K562 (cell line): ENCODE measurements around the gene CCDC92. TPM values are rescaled to one million over a fixed set of nuclear protein-coding genes. Genes with fewer than 3 reads are reported as not detected.

Source experiments
- ATAC-seq: fragments of 200-7000 bp; cut with Tn5 transposase; 3 replicates; pipeline ENCODE4 v1.9.1; 2020; ENCODE audit warnings: moderate library complexity
- BruUV-seq: library from RNA; stranded (reverse); fragments of 400-500 nt; replicated peaks from 2 replicates; lab custom pipeline; 2021; lab: Mats Ljungman, UMichigan
- CTCF ChIA-PET: fragments of 300-600 bp; formaldehyde crosslinking; extraction: SDS; loops from one replicate; lab custom pipeline; 2021; ENCODE audit warnings: low intra/inter-chr PET ratio; lab: Yijun Ruan, JAX
- POLR2A ChIA-PET: fragments of 300-600, 350-650 bp; sonication (Branson Sonifier 250); formaldehyde crosslinking; extraction: SDS; loops from one replicate; lab custom pipeline; 2021; ENCODE audit warnings: antibody characterized with exemption, inconsistent platforms; lab: Yijun Ruan, JAX
- DNase-seq, 4 experiments: peaks; one replicate each; pipeline versions ENCODE4 v3.0.0 to v3.0.0-alpha.2; 2011 to 2018; ENCODE audit warnings: low spot score in 3 of 4, mixed read lengths in 3 of 4; ENCODE audit errors: extremely low read depth in 1 of 4
- FAIRE-seq: peaks from 2 replicates; lab custom pipeline; 2011; peaks lifted over from hg19 to GRCh38; lab: Jason Lieb, UNC
- H2AFZ ChIP-seq: 2 replicates; pipeline ENCODE4 v1.6.0; 2011; ENCODE audit warnings: low read depth, low read length, control low read depth, inconsistent platforms
- H3K27ac ChIP-seq: fragments of 200-600 bp; 3 replicates; pipeline ENCODE4 v1.8.0; 2011; ENCODE audit warnings: low read depth, mild to moderate bottlenecking, control low read depth, inconsistent platforms, low read length, moderate library complexity, mixed read lengths; ENCODE audit errors: extremely low read depth
- H3K27me3 ChIP-seq, 2 experiments: fragments of 300-600 bp in 1 of 2; 2 replicates in 1 of 2; 3 replicates in 1 of 2; pipeline versions ENCODE4 v1.6.0 to v1.8.0; 2011; ENCODE audit warnings: inconsistent platforms in 2 of 2, low read length in 2 of 2, mild to moderate bottlenecking in 1 of 2, mixed read lengths in 1 of 2, moderate library complexity in 1 of 2; ENCODE audit not compliant: control insufficient read depth in 2 of 2, insufficient read depth in 2 of 2
- H3K36me3 ChIP-seq: fragments of 300-600 bp; 3 replicates; pipeline ENCODE4 v1.8.0; 2011; ENCODE audit warnings: mild to moderate bottlenecking, low read length, inconsistent platforms; ENCODE audit not compliant: control insufficient read depth, insufficient read depth
- H3K4me1 ChIP-seq, 2 experiments: fragments of 200-600 bp in 1 of 2; replicated peaks in 1 of 2; 2 replicates in 1 of 2; 3 replicates in 1 of 2; pipeline versions ENCODE4 v1.5.1 to v1.8.0; 2011; ENCODE audit warnings: inconsistent platforms in 2 of 2, low read length in 2 of 2, mild to moderate bottlenecking in 1 of 2, mixed read lengths in 1 of 2, moderate library complexity in 1 of 2; ENCODE audit not compliant: control insufficient read depth in 2 of 2, insufficient read depth in 2 of 2
- H3K4me2 ChIP-seq: 2 replicates; pipeline ENCODE4 v1.6.1; 2011; ENCODE audit warnings: low read length, control low read depth, inconsistent platforms, mixed read lengths; ENCODE audit not compliant: insufficient read depth
- H3K4me3 ChIP-seq: fragments of 200-600 bp; sonication (generic), shearing (Covaris generic); 2 replicates; pipeline ENCODE4 v1.5.1; 2016; ENCODE audit warnings: control low read depth, inconsistent platforms
- H3K79me2 ChIP-seq: fragments of 200-600 bp; 3 replicates; pipeline ENCODE4 v1.8.0; 2011; ENCODE audit warnings: low read length, inconsistent platforms; ENCODE audit not compliant: control insufficient read depth, insufficient read depth
- H3K9ac ChIP-seq, 2 experiments: 2 replicates each; pipeline versions ENCODE4 v1.6.0 to v1.6.1; 2011; ENCODE audit warnings: low read depth in 2 of 2, low read length in 2 of 2, control low read depth in 1 of 2, inconsistent platforms in 1 of 2, mild to moderate bottlenecking in 1 of 2, mixed read lengths in 1 of 2; ENCODE audit not compliant: insufficient read depth in 1 of 2
- H3K9me1 ChIP-seq: one replicate; pipeline ENCODE4 v1.6.0; 2011; ENCODE audit warnings: inconsistent platforms, mild to moderate bottlenecking, low read length, moderate library complexity; ENCODE audit not compliant: control insufficient read depth, insufficient read depth
- H3K9me3 ChIP-seq: replicated peaks from 2 replicates; pipeline ENCODE4 v1.5.1; 2011; ENCODE audit warnings: low read depth, low read length, inconsistent platforms; ENCODE audit not compliant: control insufficient read depth, insufficient read depth
- H4K20me1 ChIP-seq: replicated peaks from 2 replicates; pipeline ENCODE4 v1.6.1; 2011; ENCODE audit warnings: low read length, inconsistent platforms, mixed read lengths; ENCODE audit not compliant: control insufficient read depth, insufficient read depth
- EGR1 ChIP-seq: fragments of 450-650 bp; conservative IDR thresholded peaks from 2 replicates; pipeline ENCODE4 v1.6.1; 2017; ENCODE audit warnings: mild to moderate bottlenecking
- HDAC3 ChIP-seq: fragments of 450-650 bp; IDR thresholded peaks from 2 replicates; pipeline ENCODE4 v1.6.1; 2018; ENCODE audit warnings: borderline replicate concordance, mild to moderate bottlenecking, moderate library complexity; ENCODE audit not compliant: partially characterized antibody
- NFATC3 ChIP-seq: fragments of 450-650 bp; IDR thresholded peaks from 2 replicates; pipeline ENCODE4 v1.6.1; 2017; ENCODE audit warnings: mild to moderate bottlenecking
- ZNF133 ChIP-seq: fragments of 250-450 bp; sonication (Bioruptor Pico); IDR thresholded peaks from 2 replicates; pipeline ENCODE4 v1.4.0; 2020; ENCODE audit warnings: mild to moderate bottlenecking
- ZNF24 ChIP-seq: fragments of 450-650 bp; IDR thresholded peaks from 2 replicates; pipeline ENCODE4 v1.6.1; 2016
- ZNF282 ChIP-seq: sonication (generic); formaldehyde crosslinking; IDR thresholded peaks from 2 replicates; pipeline ENCODE4 v1.8.1; 2023; ENCODE audit warnings: missing genetic modification reagents
- ZNF583 ChIP-seq: fragments of 250-450 bp; sonication (Bioruptor Pico); IDR thresholded peaks from 2 replicates; pipeline ENCODE4 v1.4.0; 2020
- ZNF77 ChIP-seq: fragments of 250-450 bp; sonication (Bioruptor Pico); IDR thresholded peaks from 2 replicates; pipeline ENCODE4 v1.5.0; 2020
- WGBS: fragments of 100-300 bp; shearing (Covaris generic); methylation state at CpG from one replicate; pipeline ENCODE4 v1.1.6; 2016; ENCODE audit warnings: low coverage, mixed read lengths; ENCODE audit not compliant: insufficient coverage; ENCODE audit errors: missing lambda C conversion rate; 5-methylcytosine and 5-hydroxymethylcytosine counted together
- in situ Hi-C: fragments of 300-500 bp; cut with MboI; formaldehyde crosslinking; loops from 4 replicates; pipeline ENCODE4 v1.15.0; 2018; ENCODE audit warnings: inconsistent platforms, mixed read lengths
- intact Hi-C: fragments of 100-400 bp; cut with micrococcal nuclease; formaldehyde crosslinking; loops from 2 replicates; pipeline ENCODE4 v1.14.2; 2022
- polyA plus RNA-seq, 8 experiments: library from polyadenylated mRNA; depleted of rRNA in 4 of 8; stranded (reverse) in 5 of 8; unstranded in 3 of 8; fragments of >200 nt; fragmentation: Nextera tagmentation in 2 of 8; fragmentation: Illumina TruSeq in 1 of 8; extraction: Ambion mirVana in 2 of 8; extraction: Trizol in 1 of 8; gene quantifications; 2 replicates each; pipeline versions ENCODE4 v1.2.1 to v1.2.3, GENCODE V29; 2011 to 2014; ENCODE audit warnings: inconsistent platforms in 1 of 8, missing spikeins in 1 of 8
- total RNA-seq, 7 experiments: library from RNA; depleted of rRNA in 6 of 7; stranded (reverse); fragments of >200 nt in 6 of 7; fragmentation: Illumina TruSeq in 2 of 7; extraction: Trizol in 2 of 7; gene quantifications; 2 replicates each; pipeline versions ENCODE4 v1.2.1 to v1.2.3, GENCODE V29; 2011 to 2021; ENCODE audit warnings: low replicate concordance in 1 of 7
- TF ChIP-seq, protein P1 (sequence below), 2 experiments: fragments of 450-650 bp in 1 of 2; sonication (generic) in 1 of 2; formaldehyde crosslinking in 1 of 2; IDR thresholded peaks; 2 replicates each; pipeline versions ENCODE4 v1.7.1 to v1.9.0; 2016 to 2022; ENCODE audit warnings: inconsistent platforms in 1 of 2, mild to moderate bottlenecking in 1 of 2, missing genetic modification reagents in 1 of 2
- TF ChIP-seq, protein P2 (sequence below): sonication (generic); IDR thresholded peaks from 2 replicates; pipeline ENCODE4 v1.6.1; 2016
- TF ChIP-seq, protein P3 (sequence below): sonication (generic); formaldehyde crosslinking; IDR thresholded peaks from 2 replicates; pipeline ENCODE4 v1.8.0; 2022; ENCODE audit warnings: mild to moderate bottlenecking, missing genetic modification reagents

The CCDC92 gene
- total and polyA plus RNA-seq, 9 of the 15 experiments (the other 6 are each of a cell fraction or from before 2014, with no cell fraction given), result 0.27 to 5.9 (median 2.1) TPM

DNA sequence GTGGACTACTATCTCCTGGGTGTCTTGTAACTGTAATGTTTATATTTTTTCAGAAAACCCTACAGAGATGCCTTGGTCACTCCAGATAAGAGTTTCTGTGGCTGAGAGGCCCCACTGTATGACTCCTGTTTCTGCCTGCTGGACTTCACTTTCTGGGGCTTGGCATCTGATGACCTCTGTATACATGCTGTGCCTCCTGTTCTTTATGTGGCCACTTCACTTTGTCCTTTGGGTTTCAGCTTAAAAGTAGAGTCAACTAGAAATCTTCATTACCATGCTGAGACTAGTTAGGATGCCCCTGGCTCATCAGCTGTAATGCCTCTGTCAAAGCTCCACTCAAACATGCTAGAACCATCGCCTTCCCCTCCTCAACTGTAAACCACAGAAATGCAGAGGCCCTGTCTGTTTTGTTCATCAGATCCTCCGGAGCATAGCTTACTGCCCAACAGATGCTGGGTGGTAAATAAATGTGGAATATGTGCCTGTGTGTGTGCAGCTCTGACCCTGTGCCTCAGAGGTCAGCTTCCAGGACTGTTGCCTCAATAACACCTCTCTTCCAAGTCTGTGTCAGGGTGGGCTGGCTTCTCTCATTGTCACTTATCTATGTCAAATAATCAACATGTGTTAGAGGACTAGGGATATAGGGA lies 25.8 kb upstream of the CCDC92 start:
- POLR2A ChIA-PET, result interaction anchor here (0.7 to 1.6 kb wide), 3 partner anchors 8 to 22 kb away, joined by 3 to 7 read pairs (median 5); no protein-coding TSS in a partner anchor
- Histone ChIP-seq H3K27me3 (no peaks in the 10 kb centered on the region), H2AFZ (peak overlapping the region; percentile 13; the same call in 1 of the 2 replicates), H3K4me3 (no peak overlapping the region), H3K4me1 (peaks cover 23 to 60% of the 10 kb centered on the region in 2 experiments), H3K9me1 (peaks cover 6% of the 10 kb centered on the region), H4K20me1 (no peaks in the 10 kb centered on the region), H3K79me2 (peaks cover 46% of the 10 kb centered on the region), H3K36me3 (peaks cover 43% of the 10 kb centered on the region; the same call in 2 of the 3 replicates), H3K9ac (peak overlapping the region; percentile 39 to 40; a peak in 3 of 4 replicates), H3K27ac (peak overlapping the region; percentile 67), H3K9me3 (no peaks in the 10 kb centered on the region), H3K4me2 (peak overlapping the region; percentile 66)
- ATAC-seq (peak; percentile 89), FAIRE-seq (peak; percentile 86), DNase-seq (peak; percentile 67 to 79 (median 72))
- CTCF ChIA-PET, result no interaction called here
- BruUV-seq, result no TSS peak
- intact Hi-C loops, result loop anchor here (2.0 kb wide), 1 partner anchor 34 kb away; no protein-coding TSS in a partner anchor
- WGBS, result 4% methylated on average over 2 of the region's 2 CpGs
- in situ Hi-C loops, result no loop called here
- no peak for TF ChIP-seq EGR1
- 0 out of 2 replicates have a peak, but pooled peaks have one; percentile 28 for TF ChIP-seq ZNF583
- TF ChIP-seq ZNF77 (CRISPR knock-in tag), result no peak
- TF ChIP-seq, protein P1, sequence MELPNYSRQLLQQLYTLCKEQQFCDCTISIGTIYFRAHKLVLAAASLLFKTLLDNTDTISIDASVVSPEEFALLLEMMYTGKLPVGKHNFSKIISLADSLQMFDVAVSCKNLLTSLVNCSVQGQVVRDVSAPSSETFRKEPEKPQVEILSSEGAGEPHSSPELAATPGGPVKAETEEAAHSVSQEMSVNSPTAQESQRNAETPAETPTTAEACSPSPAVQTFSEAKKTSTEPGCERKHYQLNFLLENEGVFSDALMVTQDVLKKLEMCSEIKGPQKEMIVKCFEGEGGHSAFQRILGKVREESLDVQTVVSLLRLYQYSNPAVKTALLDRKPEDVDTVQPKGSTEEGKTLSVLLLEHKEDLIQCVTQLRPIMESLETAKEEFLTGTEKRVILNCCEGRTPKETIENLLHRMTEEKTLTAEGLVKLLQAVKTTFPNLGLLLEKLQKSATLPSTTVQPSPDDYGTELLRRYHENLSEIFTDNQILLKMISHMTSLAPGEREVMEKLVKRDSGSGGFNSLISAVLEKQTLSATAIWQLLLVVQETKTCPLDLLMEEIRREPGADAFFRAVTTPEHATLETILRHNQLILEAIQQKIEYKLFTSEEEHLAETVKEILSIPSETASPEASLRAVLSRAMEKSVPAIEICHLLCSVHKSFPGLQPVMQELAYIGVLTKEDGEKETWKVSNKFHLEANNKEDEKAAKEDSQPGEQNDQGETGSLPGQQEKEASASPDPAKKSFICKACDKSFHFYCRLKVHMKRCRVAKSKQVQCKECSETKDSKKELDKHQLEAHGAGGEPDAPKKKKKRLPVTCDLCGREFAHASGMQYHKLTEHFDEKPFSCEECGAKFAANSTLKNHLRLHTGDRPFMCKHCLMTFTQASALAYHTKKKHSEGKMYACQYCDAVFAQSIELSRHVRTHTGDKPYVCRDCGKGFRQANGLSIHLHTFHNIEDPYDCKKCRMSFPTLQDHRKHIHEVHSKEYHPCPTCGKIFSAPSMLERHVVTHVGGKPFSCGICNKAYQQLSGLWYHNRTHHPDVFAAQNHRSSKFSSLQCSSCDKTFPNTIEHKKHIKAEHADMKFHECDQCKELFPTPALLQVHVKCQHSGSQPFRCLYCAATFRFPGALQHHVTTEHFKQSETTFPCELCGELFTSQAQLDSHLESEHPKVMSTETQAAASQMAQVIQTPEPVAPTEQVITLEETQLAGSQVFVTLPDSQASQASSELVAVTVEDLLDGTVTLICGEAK (IDR thresholded peaks at IDR 0.05), result no peak
- TF ChIP-seq, protein P1 (CRISPR knock-in tag; IDR thresholded peaks at IDR 0.05), result no peak
- TF ChIP-seq NFATC3, result no peak
- TF ChIP-seq, protein P2, sequence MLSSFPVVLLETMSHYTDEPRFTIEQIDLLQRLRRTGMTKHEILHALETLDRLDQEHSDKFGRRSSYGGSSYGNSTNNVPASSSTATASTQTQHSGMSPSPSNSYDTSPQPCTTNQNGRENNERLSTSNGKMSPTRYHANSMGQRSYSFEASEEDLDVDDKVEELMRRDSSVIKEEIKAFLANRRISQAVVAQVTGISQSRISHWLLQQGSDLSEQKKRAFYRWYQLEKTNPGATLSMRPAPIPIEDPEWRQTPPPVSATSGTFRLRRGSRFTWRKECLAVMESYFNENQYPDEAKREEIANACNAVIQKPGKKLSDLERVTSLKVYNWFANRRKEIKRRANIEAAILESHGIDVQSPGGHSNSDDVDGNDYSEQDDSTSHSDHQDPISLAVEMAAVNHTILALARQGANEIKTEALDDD, result peak; percentile 67
- TF ChIP-seq ZNF24, result no peak
- 0 out of 2 replicates have a peak, but pooled peaks have one; percentile 70 for TF ChIP-seq ZNF133 (CRISPR knock-in tag)
- no peak for TF ChIP-seq HDAC3
- TF ChIP-seq, protein P3, sequence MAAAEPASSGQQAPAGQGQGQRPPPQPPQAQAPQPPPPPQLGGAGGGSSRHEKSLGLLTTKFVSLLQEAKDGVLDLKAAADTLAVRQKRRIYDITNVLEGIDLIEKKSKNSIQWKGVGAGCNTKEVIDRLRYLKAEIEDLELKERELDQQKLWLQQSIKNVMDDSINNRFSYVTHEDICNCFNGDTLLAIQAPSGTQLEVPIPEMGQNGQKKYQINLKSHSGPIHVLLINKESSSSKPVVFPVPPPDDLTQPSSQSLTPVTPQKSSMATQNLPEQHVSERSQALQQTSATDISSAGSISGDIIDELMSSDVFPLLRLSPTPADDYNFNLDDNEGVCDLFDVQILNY (CRISPR knock-in tag), result no peak
- no peak for TF ChIP-seq ZNF282 (CRISPR knock-in tag)
